Stimulated activated CD4-positive, alpha-beta T cell treated with anti-CD3 and anti-CD28 coated beads, Interleukin-1b, Interleukin-23, amount 100 ng/mL, for 4 hours (primary cell): ENCODE measurements around the gene RBM23.
"Not testable (repeated sequence)": the region's sequence is repeated elsewhere in the genome, so short reads cannot be mapped to it uniquely, and the experiment has no call there.

Experiments used
- DNase-seq, 2 donors: peaks; one replicate each; pipeline ENCODE4 v3.0.0-alpha.2; 2020; ENCODE audit warnings: low read depth in 2 of 2

RBM23 gene

GRCh38 chr14:22915886-22916521 is 2.9 kb downstream of the RBM23 start:
- no peak for DNase-seq

DNA sequence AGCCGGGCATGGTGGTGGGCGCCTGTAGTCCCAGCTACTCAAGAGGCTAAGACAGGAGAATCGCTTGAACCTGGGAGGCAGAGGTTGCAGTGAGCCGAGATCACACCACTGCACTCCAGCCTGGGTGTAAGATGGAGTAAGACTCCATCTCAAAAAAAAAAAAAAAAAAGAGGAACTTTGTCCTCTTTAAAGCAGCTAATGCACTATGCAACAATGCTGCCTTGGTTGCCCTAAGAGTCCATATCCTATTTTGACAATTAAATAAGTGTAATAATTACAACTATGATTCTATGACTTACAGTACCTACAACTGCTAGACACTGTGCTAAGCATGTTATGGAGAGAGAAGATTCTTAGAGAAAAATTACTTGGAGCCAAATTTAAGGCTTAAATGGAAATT is 4.1 kb downstream of the RBM23 start:
- DNase-seq = not testable (repeated sequence)

GRCh38 chr14:22910916-22911315 is 8.0 kb downstream of the RBM23 start:
- DNase-seq = no peak

GRCh38 chr14:22908601-22909000 is 10.3 kb downstream of the RBM23 start:
- DNase-seq = no peak

- no peak for DNase-seq
Observed at GRCh38 chr14:22907429-22907828, 11.5 kb downstream of the RBM23 start.

- no peak for DNase-seq
Observed at GRCh38 chr14:22906073-22906472, 12.9 kb downstream of the RBM23 start.

- DNase-seq = no peak
Observed at GRCh38 chr14:22905627-22906026, 13.3 kb downstream of the RBM23 start.

GRCh38 chr14:22903742-22904087 is 15.2 kb downstream of the RBM23 start:
- no peak for DNase-seq

DNA sequence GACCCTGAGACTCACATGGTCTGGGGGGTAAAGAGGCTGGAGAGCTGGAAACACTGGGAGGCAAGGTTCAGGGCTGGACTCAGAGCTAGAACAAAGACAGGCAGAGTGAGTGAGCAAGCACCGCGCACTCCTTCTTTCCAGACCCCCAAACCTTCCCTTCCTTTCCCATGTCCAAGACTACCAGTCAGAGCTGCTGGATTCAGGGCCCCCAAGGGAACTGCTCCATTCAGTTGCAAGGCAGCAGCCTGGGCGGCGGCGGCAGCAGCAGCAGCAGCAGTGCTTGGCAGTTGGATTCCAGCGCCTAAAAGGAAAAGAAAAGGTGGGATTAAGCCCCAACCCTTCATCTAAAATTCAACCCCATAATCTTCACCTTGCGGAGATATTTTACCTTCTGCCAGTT is 17.1 kb downstream of the RBM23 start:
- DNase-seq = no peak

DNA sequence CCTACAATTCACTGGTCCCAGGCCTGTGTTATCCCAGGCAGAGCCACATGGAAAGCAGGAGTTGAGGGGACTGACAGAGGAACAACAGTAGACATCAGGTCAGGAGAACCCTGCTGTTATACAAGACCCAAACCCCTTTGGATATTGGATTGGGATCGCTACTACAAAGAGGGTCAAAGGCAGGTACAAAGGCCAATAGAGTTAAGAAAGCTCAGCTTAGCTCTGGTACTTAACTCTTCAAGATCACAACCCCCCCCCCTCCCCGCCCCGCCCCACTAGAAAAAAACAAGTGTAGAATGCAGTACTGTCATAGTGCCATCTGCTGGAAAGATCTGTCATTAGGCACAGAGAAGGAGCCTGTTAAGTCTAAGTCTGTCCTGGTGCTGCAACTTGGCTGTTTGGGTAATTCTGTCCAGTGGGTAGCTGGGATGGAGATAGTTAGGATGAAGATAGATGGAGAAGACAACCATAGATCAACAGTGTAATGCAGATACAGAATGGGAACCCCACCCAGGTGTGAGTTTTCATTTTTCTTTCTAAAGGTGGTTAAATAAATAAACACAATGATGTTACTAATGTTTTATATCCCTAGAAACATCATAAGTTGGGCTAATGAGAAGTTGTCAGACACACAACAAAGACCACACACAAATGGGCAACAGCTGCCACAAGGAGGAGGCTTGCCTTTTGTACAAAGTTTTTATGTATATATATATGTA is 18.7 kb downstream of the RBM23 start:
- peak in 1 of 2 donors; percentile 52 for DNase-seq

- no peak for DNase-seq
Observed at GRCh38 chr14:22898302-22899090, 20.5 kb downstream of the RBM23 start.

DNA sequence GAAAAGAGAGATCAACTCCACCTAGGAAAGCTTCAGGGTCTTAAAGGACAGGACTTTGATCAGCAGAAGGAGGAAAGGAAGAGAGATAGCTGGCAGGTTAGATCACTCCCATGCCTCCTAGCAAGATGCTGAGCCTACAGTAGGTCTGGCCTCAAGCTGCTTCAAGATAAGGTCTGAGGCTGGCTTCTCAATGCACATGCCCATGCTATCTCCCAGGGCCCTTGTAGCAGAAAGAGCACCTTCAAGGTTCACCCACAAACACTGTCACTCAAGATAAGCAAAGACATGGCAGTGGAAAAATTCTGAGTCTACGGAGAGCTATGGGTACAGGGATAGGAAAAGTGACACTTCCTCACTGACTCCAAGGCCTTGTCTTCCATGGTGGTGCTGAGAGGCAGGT is 21.6 kb downstream of the RBM23 start:
- no peak for DNase-seq

DNA sequence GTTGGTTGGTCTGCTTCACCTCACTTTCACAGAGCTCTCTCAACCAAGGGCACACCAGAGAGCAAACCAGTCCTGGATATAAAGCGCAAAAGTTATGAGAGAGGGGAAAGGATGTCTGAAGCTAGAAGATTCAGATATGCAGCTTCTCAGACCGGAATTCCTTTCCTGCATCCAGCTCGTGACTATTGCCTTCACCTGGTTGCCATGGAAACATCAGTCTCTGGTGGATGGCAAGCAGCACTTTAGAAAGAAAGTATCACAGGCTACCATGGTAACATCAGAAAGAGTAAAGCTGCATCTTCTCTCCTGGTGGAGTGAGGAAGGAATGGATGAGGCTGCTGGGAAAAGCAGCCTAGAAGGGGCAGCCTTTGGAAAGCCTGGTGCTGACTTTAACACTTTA is 22.2 kb downstream of the RBM23 start:
- no peak for DNase-seq

- DNase-seq = no peak
Observed at GRCh38 chr14:22896356-22896755, 22.6 kb downstream of the RBM23 start.

- DNase-seq = no peak
Observed at GRCh38 chr14:22895402-22895801, 23.5 kb downstream of the RBM23 start.

DNA sequence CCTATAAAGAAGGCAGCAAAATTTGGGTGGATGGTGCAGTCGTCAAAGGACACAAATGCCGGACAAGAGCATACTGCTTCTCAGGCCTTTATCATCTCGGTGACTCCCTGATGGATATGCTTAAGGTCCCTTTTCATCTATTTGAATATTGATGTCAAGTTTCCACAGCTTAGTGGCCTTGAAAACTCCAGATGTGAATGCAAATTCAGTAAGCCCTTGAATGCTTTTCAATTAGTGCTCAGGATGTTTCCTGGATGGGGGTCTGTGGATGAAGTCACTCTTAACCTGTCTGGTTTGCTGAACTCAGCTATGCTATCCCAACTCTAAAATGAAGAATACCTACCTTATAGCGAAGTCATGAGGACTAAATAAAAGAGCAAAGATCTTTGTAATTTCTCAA is 25.2 kb downstream of the RBM23 start:
- no peak for DNase-seq

- no peak for DNase-seq
Observed at GRCh38 chr14:22892488-22892887, 26.5 kb downstream of the RBM23 start.

- no peak for DNase-seq
Observed at GRCh38 chr14:22890416-22890815, 28.5 kb downstream of the RBM23 start.

- no peak for DNase-seq
Observed at GRCh38 chr14:22888662-22889061, 30.3 kb downstream of the RBM23 start.

DNA sequence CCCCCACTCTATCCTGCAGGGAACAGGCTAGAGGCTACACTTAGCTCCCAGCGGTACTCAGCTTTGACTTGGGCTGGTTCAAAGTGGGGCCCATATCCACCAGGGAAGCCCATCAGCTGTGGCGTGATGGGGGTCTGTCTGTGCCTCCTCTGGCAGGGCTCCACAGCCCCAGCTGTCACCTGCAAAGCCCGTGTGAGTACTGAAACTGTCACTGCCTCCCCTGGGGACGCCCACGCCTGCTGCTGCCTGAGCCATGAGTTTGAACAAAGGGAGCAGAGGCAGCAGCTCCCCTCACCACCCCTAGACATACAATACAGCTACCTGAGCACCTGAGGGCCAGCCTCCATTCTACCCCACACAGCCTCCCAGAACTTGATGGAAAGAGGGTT is 31.0 kb downstream of the RBM23 start:
- peak; percentile 55 to 62 for DNase-seq

DNA sequence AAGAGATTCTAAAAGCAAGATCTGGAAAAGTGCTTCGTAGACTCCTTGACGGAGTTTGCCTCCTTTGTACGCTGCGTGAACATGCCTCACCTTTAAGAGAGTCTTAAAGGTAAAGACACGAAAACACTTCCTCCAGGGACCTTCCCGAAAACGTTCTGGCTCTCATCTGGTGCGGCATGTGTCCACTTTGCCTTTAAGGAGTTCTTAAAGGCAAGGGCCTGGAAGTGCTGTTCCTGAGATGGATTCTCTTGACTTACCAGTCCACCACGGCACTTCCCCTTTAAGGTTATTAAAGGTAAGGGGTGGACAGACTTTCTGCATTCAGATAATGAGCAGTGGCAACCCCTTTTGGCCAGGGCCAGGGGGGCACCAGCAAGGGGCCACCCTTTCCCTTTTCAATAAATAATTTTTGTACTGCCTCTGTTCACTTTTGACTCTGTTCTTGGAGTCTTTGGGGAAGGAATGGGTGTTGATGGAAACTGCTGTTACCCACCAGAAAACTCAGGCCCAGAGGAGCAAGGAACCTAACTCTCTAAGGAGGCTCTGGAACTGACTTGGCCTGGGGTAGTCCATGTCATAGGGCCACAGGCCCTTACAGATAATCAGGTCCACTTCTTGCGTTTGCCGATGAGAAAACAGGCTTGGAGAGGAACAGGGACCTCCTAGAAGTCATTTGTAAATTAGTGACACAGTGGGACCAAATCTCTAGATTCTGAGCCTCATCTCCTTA is 31.5 kb downstream of the RBM23 start:
- no peak for DNase-seq
